Activated CD8-positive, alpha-beta memory T cell treated with anti-CD3 and anti-CD28 coated beads, Interleukin-2, amount 10 ng/mL, durations not matched to agents 7 days and 5 days (primary cell): ENCODE measurements around the gene SLC4A8. TPM values are rescaled to one million over a fixed set of nuclear protein-coding genes. Genes with fewer than 3 reads are reported as not detected.

Experiments
- ATAC-seq: fragments of 150-1000 bp; cut with Tn5 transposase; one replicate; pipeline ENCODE4 v1.10.0; 2021; ENCODE audit warnings: moderate library complexity
- CTCF ChIA-PET: fragments of 350-600 bp; sonication (Branson Sonifier 250); formaldehyde crosslinking; loops from one replicate; lab custom pipeline; 2021; ENCODE audit warnings: antibody characterized with exemption; lab: Charles Lee
- DNase-seq: peaks from one replicate; pipeline ENCODE4 v3.0.0-alpha.2; 2020
- H3K27ac Mint-ChIP-seq: one replicate; pipeline ENCODE4 v1.8.0; 2021; ENCODE audit warnings: mild to moderate bottlenecking, mixed read lengths
- H3K27me3 Mint-ChIP-seq: one replicate; pipeline ENCODE4 v1.8.0; 2021; ENCODE audit warnings: mixed read lengths
- H3K36me3 Mint-ChIP-seq: one replicate; pipeline ENCODE4 v1.8.0; 2021; ENCODE audit warnings: mild to moderate bottlenecking, mixed read lengths
- H3K4me1 Mint-ChIP-seq: one replicate; pipeline ENCODE4 v1.8.0; 2021; ENCODE audit warnings: mixed read lengths
- H3K4me3 Mint-ChIP-seq: one replicate; pipeline ENCODE4 v1.8.0; 2021; ENCODE audit warnings: mild to moderate bottlenecking, moderate library complexity, mixed read lengths
- H3K9me3 Mint-ChIP-seq: one replicate; pipeline ENCODE4 v1.8.0; 2022; ENCODE audit warnings: low read depth, mixed read lengths
- total RNA-seq, 2 experiments: library from RNA; stranded (reverse); gene quantifications; one replicate each; pipeline ENCODE4 v1.2.3, GENCODE V29; 2021

The SLC4A8 gene
- total RNA-seq, 2 experiments from 2014 or later, result 9.1 to 9.2 TPM

DNA sequence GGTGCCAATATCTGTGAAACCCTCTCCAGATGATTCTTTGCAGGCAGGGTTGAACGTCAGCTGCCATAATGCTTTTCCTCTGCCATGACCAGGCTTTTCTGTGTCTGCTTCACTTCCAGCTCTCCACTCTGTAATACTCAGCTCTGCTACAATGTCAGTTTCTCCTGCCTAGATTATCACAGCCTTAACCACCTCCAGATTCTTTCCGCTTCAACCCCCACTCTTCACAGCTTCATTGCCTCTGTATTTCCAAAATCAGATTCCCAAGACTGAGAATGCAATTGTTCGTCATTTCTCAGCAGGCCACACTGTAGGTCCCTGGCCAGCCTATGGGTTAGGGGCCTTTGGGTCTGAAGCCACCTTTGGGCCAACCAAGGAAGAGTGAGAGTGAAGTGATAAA, 92.7 kb downstream of the SLC4A8 start:
- H3K27me3 Mint-ChIP-seq, result no peaks in the 10 kb centered on the region
- CTCF ChIA-PET, result no interaction called here
- no peak overlapping the region for H3K27ac Mint-ChIP-seq
- peaks cover 6% of the 10 kb centered on the region for H3K4me1 Mint-ChIP-seq
- H3K9me3 Mint-ChIP-seq, result no peaks in the 10 kb centered on the region
- no peak for ATAC-seq
- H3K4me3 Mint-ChIP-seq, result no peak overlapping the region
- H3K36me3 Mint-ChIP-seq, result no peaks in the 10 kb centered on the region
- no peak for DNase-seq

DNA sequence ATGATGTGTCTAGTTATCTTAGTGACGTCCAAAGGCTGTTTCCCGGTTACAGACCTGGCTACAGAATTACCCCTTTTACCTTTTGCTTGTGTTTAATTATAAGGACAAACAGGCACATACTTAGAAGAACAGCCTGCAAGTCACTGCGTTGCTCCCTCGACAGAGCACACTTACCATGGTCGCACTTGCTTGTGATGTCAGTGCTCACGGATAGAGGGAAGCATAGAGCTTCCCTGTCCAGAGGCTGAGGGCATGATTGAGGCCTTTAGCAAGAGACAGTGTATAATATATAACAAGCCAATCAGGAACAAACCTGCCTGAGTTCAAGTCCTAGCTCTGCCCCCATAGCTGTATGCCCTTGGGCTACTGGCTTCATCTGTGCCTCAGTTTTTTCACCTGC, 93.2 kb downstream of the SLC4A8 start:
- Mint-ChIP-seq H3K4me1 (peaks cover 2% of the 10 kb centered on the region), H3K36me3 (no peaks in the 10 kb centered on the region), H3K4me3 (no peak overlapping the region), H3K9me3 (no peaks in the 10 kb centered on the region), H3K27ac (no peak overlapping the region), H3K27me3 (no peaks in the 10 kb centered on the region)
- no peak for ATAC-seq
- CTCF ChIA-PET, result interaction anchor here (1.0 kb wide), 1 partner anchor 97 kb away, joined by 3 read pairs; no protein-coding TSS in a partner anchor
- DNase-seq, result no peak

- ATAC-seq, result no peak
- Mint-ChIP-seq H3K36me3 (no peaks in the 10 kb centered on the region), H3K4me1 (no peaks in the 10 kb centered on the region), H3K27me3 (peaks cover 4% of the 10 kb centered on the region), H3K4me3 (no peak overlapping the region), H3K9me3 (no peaks in the 10 kb centered on the region), H3K27ac (no peak overlapping the region)
- no peak for DNase-seq
- CTCF ChIA-PET, result interaction anchor here (1.1 to 1.4 kb wide), 3 partner anchors 12 to 294 kb away, joined by 3 to 4 read pairs (median 4); no protein-coding TSS in a partner anchor
Measured at GRCh38 chr12:51519755-51520154, 95.1 kb downstream of the SLC4A8 start.

- ATAC-seq (no peak), DNase-seq (no peak)
- H3K27me3 Mint-ChIP-seq, result peaks cover 4% of the 10 kb centered on the region
- no peak overlapping the region for H3K4me3 Mint-ChIP-seq
- no peaks in the 10 kb centered on the region for H3K4me1 Mint-ChIP-seq
- H3K9me3 Mint-ChIP-seq, result no peaks in the 10 kb centered on the region
- no peaks in the 10 kb centered on the region for H3K36me3 Mint-ChIP-seq
- CTCF ChIA-PET, result interaction anchor here (1.1 to 2.2 kb wide), 6 partner anchors 11 to 300 kb away, joined by 3 to 6 read pairs (median 4); no protein-coding TSS in a partner anchor
- H3K27ac Mint-ChIP-seq, result no peak overlapping the region
Measured at GRCh38 chr12:51520576-51521325, 96.1 kb downstream of the SLC4A8 start.

GRCh38 chr12:51521554-51522276, 97.1 kb downstream of the SLC4A8 start:
- no peak for ATAC-seq
- no peak overlapping the region for H3K4me3 Mint-ChIP-seq
- peaks cover 4% of the 10 kb centered on the region for H3K27me3 Mint-ChIP-seq

GRCh38 chr12:51522696-51523095, 98.1 kb downstream of the SLC4A8 start:
- Mint-ChIP-seq H3K27me3 (peaks cover 4% of the 10 kb centered on the region), H3K4me1 (no peaks in the 10 kb centered on the region), H3K9me3 (no peaks in the 10 kb centered on the region), H3K36me3 (no peaks in the 10 kb centered on the region), H3K27ac (no peak overlapping the region), H3K4me3 (no peak overlapping the region)
- DNase-seq (no peak), ATAC-seq (no peak)
- CTCF ChIA-PET, result interaction anchor here (1.1 to 2.9 kb wide), 4 partner anchors 10 to 352 kb away, joined by 3 to 8 read pairs (median 6); no protein-coding TSS in a partner anchor

More at GRCh38 chr12:51521554-51522276, 97.1 kb downstream of the SLC4A8 start:
- no peaks in the 10 kb centered on the region for H3K36me3 Mint-ChIP-seq
- no peak for DNase-seq
- H3K9me3 Mint-ChIP-seq, result no peaks in the 10 kb centered on the region
- H3K4me1 Mint-ChIP-seq, result no peaks in the 10 kb centered on the region
- no peak overlapping the region for H3K27ac Mint-ChIP-seq
- CTCF ChIA-PET, result interaction anchor here (0.8 to 2.2 kb wide), 5 partner anchors 11 to 353 kb away, joined by 3 to 6 read pairs (median 3); no protein-coding TSS in a partner anchor

DNA sequence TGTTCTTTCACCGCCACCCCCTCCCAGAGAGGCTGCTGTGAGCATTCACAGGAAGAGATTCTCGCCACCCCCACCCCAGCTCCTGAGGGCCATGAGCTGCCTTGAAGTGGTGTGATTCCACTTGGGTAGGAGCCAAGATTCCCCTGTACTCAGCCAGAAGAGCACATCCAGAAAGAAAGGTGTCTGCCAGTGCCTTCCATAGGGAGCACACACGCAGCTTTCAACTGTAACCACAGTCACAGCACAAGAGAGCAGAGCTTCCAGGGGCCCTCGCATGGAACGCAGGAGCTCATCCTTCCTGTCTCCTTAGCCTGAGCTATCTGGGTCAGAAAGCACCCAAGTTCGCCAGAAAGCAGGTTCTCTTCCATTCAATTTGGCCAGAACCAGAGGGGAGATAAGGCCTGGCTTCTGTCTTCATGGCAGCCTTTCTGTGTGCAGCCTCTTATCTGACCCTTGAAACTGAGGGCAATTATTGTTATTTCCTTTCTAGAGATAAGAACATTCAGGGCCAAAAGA, 99.8 kb downstream of the SLC4A8 start:
- no peaks in the 10 kb centered on the region for H3K9me3 Mint-ChIP-seq
- no peaks in the 10 kb centered on the region for H3K36me3 Mint-ChIP-seq
- H3K4me1 Mint-ChIP-seq, result no peaks in the 10 kb centered on the region
- no peak overlapping the region for H3K4me3 Mint-ChIP-seq
- CTCF ChIA-PET, result interaction anchor here (2.9 kb wide), 1 partner anchor 13 kb away, joined by 8 read pairs; no protein-coding TSS in a partner anchor
- peaks cover 4% of the 10 kb centered on the region for H3K27me3 Mint-ChIP-seq
- no peak for ATAC-seq
- DNase-seq, result no peak
- H3K27ac Mint-ChIP-seq, result no peak overlapping the region

DNA sequence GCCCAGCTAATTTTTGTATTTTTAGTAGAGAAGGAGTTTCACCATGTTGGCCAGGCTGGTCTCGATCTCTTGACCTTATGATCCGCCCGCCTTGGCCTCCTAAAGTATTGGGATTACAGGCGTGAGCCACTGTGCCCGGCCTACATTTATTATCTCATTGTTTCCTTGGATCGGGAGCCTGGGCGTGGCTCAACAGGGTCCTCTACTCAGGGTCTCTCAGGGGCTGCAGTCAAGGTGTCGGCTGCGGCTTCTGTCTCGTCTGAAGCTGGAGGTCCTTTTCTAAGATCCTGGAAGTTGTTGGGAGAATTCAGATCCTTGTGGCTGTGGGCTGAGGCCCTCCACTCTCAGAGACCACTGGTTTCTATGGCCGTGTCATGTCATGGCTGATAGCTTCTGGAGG, 100.9 kb downstream of the SLC4A8 start:
- no peak for DNase-seq
- no peak for ATAC-seq
- H3K27ac Mint-ChIP-seq, result no peak overlapping the region
- peaks cover 7% of the 10 kb centered on the region for H3K27me3 Mint-ChIP-seq
- CTCF ChIA-PET, result no interaction called here
- no peak overlapping the region for H3K4me3 Mint-ChIP-seq
- H3K4me1 Mint-ChIP-seq, result no peaks in the 10 kb centered on the region
- no peaks in the 10 kb centered on the region for H3K9me3 Mint-ChIP-seq
- no peaks in the 10 kb centered on the region for H3K36me3 Mint-ChIP-seq

DNA sequence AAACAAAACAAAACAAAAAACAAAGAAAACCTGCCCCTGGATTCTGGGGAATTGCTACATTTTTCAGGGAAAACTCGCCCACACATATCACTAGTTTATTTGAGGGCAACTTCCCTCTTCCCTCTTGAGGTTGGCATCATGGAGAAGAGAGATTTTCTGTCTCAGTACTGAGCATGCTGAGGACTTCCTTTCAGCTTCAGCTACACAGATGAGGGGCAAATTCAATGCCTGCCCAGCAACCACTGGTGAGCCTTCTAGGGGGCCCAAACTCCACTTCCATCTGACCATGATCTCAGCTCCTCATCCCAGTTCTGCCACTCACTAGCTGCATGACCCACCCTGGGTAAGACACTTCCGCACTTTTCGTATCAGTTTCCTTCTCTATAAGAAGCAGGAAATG, 103.3 kb downstream of the SLC4A8 start:
- Mint-ChIP-seq H3K27ac (no peak overlapping the region), H3K9me3 (no peaks in the 10 kb centered on the region), H3K4me1 (peaks cover 7% of the 10 kb centered on the region), H3K27me3 (peaks cover 21% of the 10 kb centered on the region), H3K36me3 (no peaks in the 10 kb centered on the region), H3K4me3 (no peak overlapping the region)
- DNase-seq (no peak), ATAC-seq (no peak)
- CTCF ChIA-PET, result interaction anchor here (3.3 kb wide), 1 partner anchor 105 kb away, joined by 20 read pairs; the partner anchor contains the start of gene SLC4A8

GRCh38 chr12:51528852-51529650, 104.4 kb downstream of the SLC4A8 start:
- Mint-ChIP-seq H3K27ac (no peak overlapping the region), H3K4me1 (peaks cover 7% of the 10 kb centered on the region), H3K36me3 (no peaks in the 10 kb centered on the region), H3K9me3 (no peaks in the 10 kb centered on the region), H3K4me3 (no peak overlapping the region), H3K27me3 (peaks cover 25% of the 10 kb centered on the region)
- ATAC-seq (no peak), DNase-seq (no peak)
- CTCF ChIA-PET, result interaction anchor here (3.3 kb wide), 1 partner anchor 106 kb away, joined by 20 read pairs; the partner anchor contains the start of gene SLC4A8

- DNase-seq (no peak), ATAC-seq (no peak)
- no peak overlapping the region for H3K4me3 Mint-ChIP-seq
- H3K27me3 Mint-ChIP-seq, result peaks cover 27% of the 10 kb centered on the region
- H3K9me3 Mint-ChIP-seq, result no peaks in the 10 kb centered on the region
- CTCF ChIA-PET, result interaction anchor here (4.8 kb wide), 1 partner anchor 108 kb away, joined by 136 read pairs; the partner anchor contains the start of gene SLC4A8
- peaks cover 7% of the 10 kb centered on the region for H3K4me1 Mint-ChIP-seq
- H3K36me3 Mint-ChIP-seq, result no peaks in the 10 kb centered on the region
- no peak overlapping the region for H3K27ac Mint-ChIP-seq
Measured at GRCh38 chr12:51529651-51529970, 105.0 kb downstream of the SLC4A8 start.

DNA sequence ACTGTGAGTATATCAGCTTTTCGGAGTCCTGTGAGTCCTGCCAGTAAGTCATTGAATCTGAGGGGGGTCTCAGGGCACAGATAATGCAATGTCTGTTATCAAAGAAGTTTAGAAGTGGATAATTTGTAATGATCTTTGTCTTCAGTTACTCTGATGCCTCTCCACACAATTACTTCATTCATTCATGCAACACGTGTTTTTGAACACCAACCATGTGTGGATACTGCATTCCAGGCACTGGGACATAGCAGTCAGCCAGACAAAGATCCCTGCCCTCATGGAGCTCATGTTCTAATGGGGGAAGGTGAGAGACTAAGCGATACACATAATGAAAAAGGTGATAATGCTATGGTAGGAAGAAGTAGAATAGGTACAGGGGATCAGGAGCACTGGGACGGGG, 105.6 kb downstream of the SLC4A8 start:
- Mint-ChIP-seq H3K9me3 (no peaks in the 10 kb centered on the region), H3K27me3 (peaks cover 31% of the 10 kb centered on the region), H3K4me3 (no peak overlapping the region), H3K4me1 (peaks cover 7% of the 10 kb centered on the region), H3K36me3 (no peaks in the 10 kb centered on the region), H3K27ac (no peak overlapping the region)
- DNase-seq (no peak), ATAC-seq (no peak)
- CTCF ChIA-PET, result interaction anchor here (1.1 to 4.8 kb wide), 3 partner anchors 35 to 108 kb away, joined by 3 to 136 read pairs (median 19); partner anchors contain the start of gene SLC4A8
